ENCODE data around the gene DOCK9. TPM values are rescaled to one million over a fixed set of nuclear protein-coding genes. Genes with fewer than 3 reads are reported as not detected.

The DOCK9 gene
- total and polyA plus RNA-seq, 9 of the 15 experiments (the other 6 are each of a cell fraction or from before 2014, with no cell fraction given) = 3.5 to 25.3 (median 16.7) TPM

GRCh38 chr13:98965325-98965724, 12.5 kb downstream of the DOCK9 start:
- Histone ChIP-seq H3K9ac (ENCODE audit: insufficient read depth in 1 of 2, low read depth in 2 of 2, low read length in 2 of 2) (no peak overlapping the region), H3K9me3 (replicated peaks; ENCODE audit: control insufficient read depth, insufficient read depth, low read depth, low read length) (no peaks in the 10 kb centered on the region), H3K4me1 (replicated peaks in 1 of 2; ENCODE audit: control insufficient read depth in 2 of 2, insufficient read depth in 2 of 2, low read length in 2 of 2) (peaks cover 7 to 14% of the 10 kb centered on the region in 2 experiments; a peak in 4 of 5 replicates), H4K20me1 (replicated peaks; ENCODE audit: control insufficient read depth, insufficient read depth, low read length) (no peaks in the 10 kb centered on the region), H3K9me1 (ENCODE audit: control insufficient read depth, insufficient read depth, low read length) (no peaks in the 10 kb centered on the region), H3K27me3 (ENCODE audit: control insufficient read depth in 2 of 2, insufficient read depth in 2 of 2, low read length in 2 of 2) (no peaks in the 10 kb centered on the region), H3K79me2 (ENCODE audit: control insufficient read depth, insufficient read depth, low read length) (0 out of 3 replicates have a peak, but pooled peaks cover 3% of the 10 kb centered on the region), H3K27ac (ENCODE audit: extremely low read depth, low read depth, low read length) (no peak overlapping the region), H3K4me2 (ENCODE audit: insufficient read depth, low read length) (no peak overlapping the region), H3K36me3 (ENCODE audit: control insufficient read depth, insufficient read depth, low read length) (no peaks in the 10 kb centered on the region), H2AFZ (ENCODE audit: low read depth, low read length) (no peak overlapping the region), H3K4me3 (no peak overlapping the region)
- in situ Hi-C loops (cut with MboI) = no loop called here
- TF ChIP-seq EHMT2 (IDR thresholded peaks at IDR 0.05) (no peak), GTF2F1 (IDR thresholded peaks at IDR 0.05; ENCODE audit: low read depth, low read length) (no peak), MAFK (IDR thresholded peaks at IDR 0.05; ENCODE audit: low read length) (no peak), ZNF75A (CRISPR knock-in tag; IDR thresholded peaks at IDR 0.05) (no peak), CBFA2T2 (conservative IDR thresholded peaks at IDR 0.05) (no peak), ZEB2 (IDR thresholded peaks at IDR 0.05) (no peak), TFAM (CRISPR knock-in tag; conservative IDR thresholded peaks at IDR 0.05) (no peak), KDM2B (CRISPR knock-in tag; IDR thresholded peaks at IDR 0.05) (no peak), DDX20 (tag; IDR thresholded peaks at IDR 0.05; ENCODE audit: low read depth) (no peak), HSF4 (CRISPR knock-in tag; IDR thresholded peaks at IDR 0.05; ENCODE audit: borderline replicate concordance) (no peak), STAG1 (CRISPR knock-in tag; IDR thresholded peaks at IDR 0.05; ENCODE audit: borderline replicate concordance) (no peak), GABPB2 (CRISPR knock-in tag; conservative IDR thresholded peaks at IDR 0.05) (no peak), E4F1 (CRISPR knock-in tag; IDR thresholded peaks at IDR 0.05; ENCODE audit: borderline replicate concordance) (no peak), DNMT1 (IDR thresholded peaks at IDR 0.05) (no peak), ZBTB17 (CRISPR knock-in tag; IDR thresholded peaks at IDR 0.05) (no peak), TEAD4 (IDR thresholded peaks at IDR 0.05; ENCODE audit: low read length) (no peak), TEAD4 (CRISPR knock-in tag; IDR thresholded peaks at IDR 0.05; ENCODE audit: borderline replicate concordance) (no peak), RBBP5 (IDR thresholded peaks at IDR 0.05; ENCODE audit: borderline replicate concordance, insufficient read depth, low read length, poor library complexity, severe bottlenecking) (no peak)
- TF ChIP-seq, protein P1, sequence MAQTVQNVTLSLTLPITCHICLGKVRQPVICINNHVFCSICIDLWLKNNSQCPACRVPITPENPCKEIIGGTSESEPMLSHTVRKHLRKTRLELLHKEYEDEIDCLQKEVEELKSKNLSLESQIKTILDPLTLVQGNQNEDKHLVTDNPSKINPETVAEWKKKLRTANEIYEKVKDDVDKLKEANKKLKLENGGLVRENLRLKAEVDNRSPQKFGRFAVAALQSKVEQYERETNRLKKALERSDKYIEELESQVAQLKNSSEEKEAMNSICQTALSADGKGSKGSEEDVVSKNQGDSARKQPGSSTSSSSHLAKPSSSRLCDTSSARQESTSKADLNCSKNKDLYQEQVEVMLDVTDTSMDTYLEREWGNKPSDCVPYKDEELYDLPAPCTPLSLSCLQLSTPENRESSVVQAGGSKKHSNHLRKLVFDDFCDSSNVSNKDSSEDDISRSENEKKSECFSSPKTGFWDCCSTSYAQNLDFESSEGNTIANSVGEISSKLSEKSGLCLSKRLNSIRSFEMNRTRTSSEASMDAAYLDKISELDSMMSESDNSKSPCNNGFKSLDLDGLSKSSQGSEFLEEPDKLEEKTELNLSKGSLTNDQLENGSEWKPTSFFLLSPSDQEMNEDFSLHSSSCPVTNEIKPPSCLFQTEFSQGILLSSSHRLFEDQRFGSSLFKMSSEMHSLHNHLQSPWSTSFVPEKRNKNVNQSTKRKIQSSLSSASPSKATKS (CRISPR knock-in tag; IDR thresholded peaks at IDR 0.05) = no peak
- no TSS peak for BruUV-seq (replicated peaks)
- ChIA-PET POLR2A (interaction anchor here (0.6 kb wide), 1 partner anchor 60 kb away, joined by 3 read pairs; no protein-coding TSS in a partner anchor), CTCF (ENCODE audit: low intra/inter-chr PET ratio) (no interaction called here)
- ATAC-seq = no peak
- FAIRE-seq = no peak
- 52% methylated on average over 2 of the region's 2 CpGs for WGBS (ENCODE audit: insufficient coverage, low coverage, missing lambda C conversion rate)
- DNase-seq (ENCODE audit: extremely low read depth in 1 of 4, low spot score in 3 of 4) = no peak
- intact Hi-C loops (cut with micrococcal nuclease) = no loop called here

All from K562 (cell line).